Measurements from ENCODE around the gene TOP1.

DNA sequence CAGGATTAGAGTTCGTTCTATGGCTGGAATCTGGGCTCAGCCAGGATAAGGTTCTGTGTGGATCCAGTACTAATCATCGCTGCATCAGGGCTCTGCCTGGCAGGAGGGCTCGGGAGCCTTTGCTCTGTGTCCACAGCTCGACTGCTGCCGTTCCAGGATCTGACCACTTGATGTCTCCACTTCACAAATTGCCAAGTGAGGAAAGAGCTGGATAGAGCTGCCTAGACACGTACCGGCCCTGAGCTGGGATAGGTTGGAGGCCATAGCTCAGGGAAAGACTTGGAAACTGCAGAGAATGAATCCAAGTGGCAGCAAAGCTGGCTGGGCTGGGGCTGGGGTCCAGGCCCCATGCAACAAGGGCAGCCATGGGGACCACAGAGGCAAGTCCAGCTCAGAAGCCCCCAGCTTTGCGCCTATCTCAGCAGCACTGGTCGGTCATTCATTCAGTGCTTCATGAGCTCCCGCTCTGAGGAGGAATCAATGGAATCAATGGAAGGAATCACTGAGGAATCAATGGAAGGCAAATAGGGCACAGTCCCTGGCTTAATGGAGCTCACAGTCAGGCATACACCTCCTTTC, 38.0 kb upstream of the TOP1 start:
- TF ChIP-seq, protein P1, sequence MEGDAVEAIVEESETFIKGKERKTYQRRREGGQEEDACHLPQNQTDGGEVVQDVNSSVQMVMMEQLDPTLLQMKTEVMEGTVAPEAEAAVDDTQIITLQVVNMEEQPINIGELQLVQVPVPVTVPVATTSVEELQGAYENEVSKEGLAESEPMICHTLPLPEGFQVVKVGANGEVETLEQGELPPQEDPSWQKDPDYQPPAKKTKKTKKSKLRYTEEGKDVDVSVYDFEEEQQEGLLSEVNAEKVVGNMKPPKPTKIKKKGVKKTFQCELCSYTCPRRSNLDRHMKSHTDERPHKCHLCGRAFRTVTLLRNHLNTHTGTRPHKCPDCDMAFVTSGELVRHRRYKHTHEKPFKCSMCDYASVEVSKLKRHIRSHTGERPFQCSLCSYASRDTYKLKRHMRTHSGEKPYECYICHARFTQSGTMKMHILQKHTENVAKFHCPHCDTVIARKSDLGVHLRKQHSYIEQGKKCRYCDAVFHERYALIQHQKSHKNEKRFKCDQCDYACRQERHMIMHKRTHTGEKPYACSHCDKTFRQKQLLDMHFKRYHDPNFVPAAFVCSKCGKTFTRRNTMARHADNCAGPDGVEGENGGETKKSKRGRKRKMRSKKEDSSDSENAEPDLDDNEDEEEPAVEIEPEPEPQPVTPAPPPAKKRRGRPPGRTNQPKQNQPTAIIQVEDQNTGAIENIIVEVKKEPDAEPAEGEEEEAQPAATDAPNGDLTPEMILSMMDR (IDR thresholded peaks at IDR 0.05), result peak; percentile 85
- TF ChIP-seq POLR2A (IDR thresholded peaks at IDR 0.05; ENCODE audit: low read length), result no peak
- TF ChIP-seq RFX5 (IDR thresholded peaks at IDR 0.05), result no peak
- peak; percentile 88 to 89 for TF ChIP-seq RAD21 (conservative IDR thresholded peaks at IDR 0.05 in 1 of 2, IDR thresholded peaks at IDR 0.05 in 1 of 2)
- TF ChIP-seq GATA3 (IDR thresholded peaks at IDR 0.05; ENCODE audit: borderline replicate concordance), result no peak

Measured in A549 (cell line).